Endodermal cell (in vitro differentiated cells): Measurements from ENCODE around the gene SMARCA4. TPM values are rescaled to one million over a fixed set of nuclear protein-coding genes. Genes with fewer than 3 reads are reported as not detected.

Experiments
- DNase-seq: peaks from one replicate; pipeline ENCODE4 v3.0.0-alpha.2; 2017
- H3K27ac ChIP-seq: 2 replicates; pipeline ENCODE4 v1.5.1; 2013; ENCODE audit warnings: mild to moderate bottlenecking, low read depth, low read length, moderate library complexity
- H3K27me3 ChIP-seq: 2 replicates; pipeline ENCODE4 v1.6.1; 2013; ENCODE audit warnings: mild to moderate bottlenecking, low read length, moderate library complexity; ENCODE audit not compliant: insufficient read depth, control insufficient read depth, poor library complexity, severe bottlenecking
- H3K36me3 ChIP-seq: 2 replicates; pipeline ENCODE4 v1.7.0; 2013; ENCODE audit warnings: mild to moderate bottlenecking, low read length, moderate library complexity; ENCODE audit not compliant: control insufficient read depth, insufficient read depth
- H3K4me1 ChIP-seq: one replicate; pipeline ENCODE4 v1.7.0; 2013; ENCODE audit warnings: low read length; ENCODE audit not compliant: control insufficient read depth, insufficient read depth
- H3K4me3 ChIP-seq: 2 replicates; pipeline ENCODE4 v1.5.1; 2013; ENCODE audit warnings: mild to moderate bottlenecking, low read length, moderate library complexity
- H3K9ac ChIP-seq: 2 replicates; pipeline ENCODE4 v1.6.1; 2013; ENCODE audit warnings: mild to moderate bottlenecking, low read length, moderate library complexity; ENCODE audit not compliant: poor library complexity, severe bottlenecking; ENCODE audit errors: extremely low read depth
- H3K9me3 ChIP-seq: 2 replicates; pipeline ENCODE4 v1.6.1; 2013; ENCODE audit warnings: mild to moderate bottlenecking, low read length, moderate library complexity; ENCODE audit not compliant: control insufficient read depth
- H3K27ac Mint-ChIP-seq: 2 replicates; pipeline ENCODE4 v1.8.0; 2020; ENCODE audit warnings: mixed read lengths
- H3K27me3 Mint-ChIP-seq: 2 replicates; pipeline ENCODE4 v1.8.0; 2021; ENCODE audit warnings: mild to moderate bottlenecking, mixed read lengths; ENCODE audit not compliant: insufficient read depth
- H3K36me3 Mint-ChIP-seq: 2 replicates; pipeline ENCODE4 v1.8.0; 2020; ENCODE audit warnings: low read depth, mixed read lengths
- H3K4me1 Mint-ChIP-seq: 2 replicates; pipeline ENCODE4 v1.8.0; 2020; ENCODE audit warnings: mixed read lengths
- H3K4me3 Mint-ChIP-seq: 2 replicates; pipeline ENCODE4 v1.8.0; 2020; ENCODE audit warnings: mild to moderate bottlenecking, moderate library complexity, mixed read lengths
- H3K9me3 Mint-ChIP-seq: 2 replicates; pipeline ENCODE4 v1.8.0; 2020; ENCODE audit warnings: mild to moderate bottlenecking, mixed read lengths
- WGBS, 2 experiments: methylation state at CpG; one replicate each; pipeline versions ENCODE4 v1.1.5 to v1.1.7; 2013; ENCODE audit warnings: missing lambda C conversion rate in 2 of 2, mixed read lengths in 1 of 2; ENCODE audit not compliant: insufficient coverage in 1 of 2, insufficient read length in 1 of 2; 5-methylcytosine and 5-hydroxymethylcytosine counted together
- total RNA-seq, 2 donors: library from RNA; stranded (reverse); fragmentation: NEBNext Ultra II Directional in 1 of 2; extraction: Animal tissue kit (Norgen Biotek cat#: 25700) in 1 of 2; gene quantifications; 2 replicates in 1 of 2; 3 replicates in 1 of 2; pipeline ENCODE4 v1.2.1, GENCODE V29; 2021
- TF ChIP-seq, protein P1 (sequence below): fragments of 200-600 bp; sonication (generic); conservative IDR thresholded peaks from 2 replicates; pipeline ENCODE4 v1.5.0; 2021; ENCODE audit warnings: antibody characterized with exemption, mild to moderate bottlenecking

Gene SMARCA4
- total RNA-seq, 2 donors from 2014 or later: 290 to 292 TPM

DNA sequence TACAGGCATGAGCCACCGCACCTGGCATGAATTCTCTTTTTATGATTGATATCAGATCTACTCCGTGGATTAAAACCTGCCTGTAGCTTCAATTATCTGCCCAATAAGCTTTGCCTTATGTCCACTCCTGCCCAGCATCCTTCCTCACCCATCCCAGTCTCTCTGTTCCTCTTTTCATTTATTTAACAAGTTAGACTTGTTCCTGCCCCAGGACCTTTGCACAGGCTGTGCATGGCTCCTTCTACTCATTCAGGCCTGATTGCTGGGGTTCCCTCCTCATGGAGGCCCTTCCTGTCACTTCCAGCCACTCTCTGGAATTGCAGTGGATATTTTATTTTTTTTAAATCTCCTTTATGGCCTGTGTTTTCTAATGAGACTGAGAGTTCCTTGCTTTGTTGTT, 27.6 kb downstream of the SMARCA4 start:
- Histone ChIP-seq H3K9ac (no peak overlapping the region), H3K27me3 (no peaks in the 10 kb centered on the region), H3K36me3 (peaks cover 86% of the 10 kb centered on the region), H3K27ac (no peak overlapping the region), H3K4me1 (no peaks in the 10 kb centered on the region), H3K4me3 (no peak overlapping the region), H3K9me3 (no peaks in the 10 kb centered on the region)
- DNase-seq: no peak
- no peak overlapping the region for H3K27ac Mint-ChIP-seq
- peaks cover 50% of the 10 kb centered on the region for H3K36me3 Mint-ChIP-seq
- no peaks in the 10 kb centered on the region for H3K9me3 Mint-ChIP-seq
- WGBS, 2 experiments: 100% methylated on average over 2 of the region's 2 CpGs
- no peak overlapping the region for H3K4me3 Mint-ChIP-seq
- H3K4me1 Mint-ChIP-seq: no peaks in the 10 kb centered on the region
- TF ChIP-seq, protein P1, sequence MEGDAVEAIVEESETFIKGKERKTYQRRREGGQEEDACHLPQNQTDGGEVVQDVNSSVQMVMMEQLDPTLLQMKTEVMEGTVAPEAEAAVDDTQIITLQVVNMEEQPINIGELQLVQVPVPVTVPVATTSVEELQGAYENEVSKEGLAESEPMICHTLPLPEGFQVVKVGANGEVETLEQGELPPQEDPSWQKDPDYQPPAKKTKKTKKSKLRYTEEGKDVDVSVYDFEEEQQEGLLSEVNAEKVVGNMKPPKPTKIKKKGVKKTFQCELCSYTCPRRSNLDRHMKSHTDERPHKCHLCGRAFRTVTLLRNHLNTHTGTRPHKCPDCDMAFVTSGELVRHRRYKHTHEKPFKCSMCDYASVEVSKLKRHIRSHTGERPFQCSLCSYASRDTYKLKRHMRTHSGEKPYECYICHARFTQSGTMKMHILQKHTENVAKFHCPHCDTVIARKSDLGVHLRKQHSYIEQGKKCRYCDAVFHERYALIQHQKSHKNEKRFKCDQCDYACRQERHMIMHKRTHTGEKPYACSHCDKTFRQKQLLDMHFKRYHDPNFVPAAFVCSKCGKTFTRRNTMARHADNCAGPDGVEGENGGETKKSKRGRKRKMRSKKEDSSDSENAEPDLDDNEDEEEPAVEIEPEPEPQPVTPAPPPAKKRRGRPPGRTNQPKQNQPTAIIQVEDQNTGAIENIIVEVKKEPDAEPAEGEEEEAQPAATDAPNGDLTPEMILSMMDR: no peak
- no peaks in the 10 kb centered on the region for H3K27me3 Mint-ChIP-seq

DNA sequence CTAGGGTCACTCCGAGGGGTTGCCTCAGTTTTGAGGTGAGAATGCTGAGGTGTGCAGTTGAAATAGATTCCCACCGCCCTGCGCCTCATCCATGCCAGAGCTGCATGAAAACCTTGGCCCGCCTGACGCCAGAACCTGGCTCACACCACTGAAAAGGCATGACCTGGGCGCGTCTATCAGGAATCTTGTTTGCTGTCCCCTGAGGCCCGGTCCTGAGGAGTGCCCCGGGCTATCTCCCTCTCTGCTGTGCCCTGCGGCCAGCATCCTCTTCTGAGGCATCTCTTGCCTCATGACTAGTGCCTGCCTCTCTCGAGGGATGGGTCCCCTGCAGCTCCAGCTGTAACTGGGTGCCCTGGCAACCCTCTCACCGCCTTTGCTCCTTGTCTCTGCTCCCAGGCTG, 28.1 kb downstream of the SMARCA4 start:
- H3K4me3 ChIP-seq: no peak overlapping the region
- peaks cover 86% of the 10 kb centered on the region for H3K36me3 ChIP-seq
- DNase-seq: no peak
- Mint-ChIP-seq H3K27me3 (no peaks in the 10 kb centered on the region), H3K36me3 (peaks cover 52% of the 10 kb centered on the region), H3K4me3 (no peak overlapping the region), H3K9me3 (no peaks in the 10 kb centered on the region), H3K27ac (no peak overlapping the region), H3K4me1 (no peaks in the 10 kb centered on the region)
- WGBS, 2 experiments: 90 to 91% methylated on average over 11 to 12 of the region's 12 CpGs
- TF ChIP-seq, protein P1: no peak
- no peaks in the 10 kb centered on the region for H3K27me3 ChIP-seq
- H3K9ac ChIP-seq: no peak overlapping the region
- no peaks in the 10 kb centered on the region for H3K4me1 ChIP-seq
- H3K9me3 ChIP-seq: no peaks in the 10 kb centered on the region
- H3K27ac ChIP-seq: no peak overlapping the region

DNA sequence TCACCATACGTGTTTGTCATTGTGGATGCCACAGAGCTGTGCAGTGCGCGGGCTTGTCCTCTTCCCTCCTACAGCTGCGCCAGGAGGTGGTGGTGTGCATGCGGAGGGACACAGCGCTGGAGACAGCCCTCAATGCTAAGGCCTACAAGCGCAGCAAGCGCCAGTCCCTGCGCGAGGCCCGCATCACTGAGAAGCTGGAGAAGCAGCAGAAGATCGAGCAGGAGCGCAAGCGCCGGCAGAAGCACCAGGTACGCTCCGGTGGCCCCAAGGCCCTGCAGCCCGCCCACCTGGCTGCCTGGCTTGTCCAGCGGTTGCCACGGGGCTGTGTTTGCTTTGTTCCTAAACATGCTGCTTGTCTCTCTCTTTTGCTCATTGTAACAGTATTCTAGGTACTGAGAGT, 30.2 kb downstream of the SMARCA4 start:
- DNase-seq: no peak
- Mint-ChIP-seq H3K4me3 (no peak overlapping the region), H3K9me3 (no peaks in the 10 kb centered on the region), H3K27ac (no peak overlapping the region), H3K27me3 (no peaks in the 10 kb centered on the region), H3K4me1 (no peaks in the 10 kb centered on the region), H3K36me3 (peaks cover 56% of the 10 kb centered on the region)
- Histone ChIP-seq H3K36me3 (peaks cover 83% of the 10 kb centered on the region), H3K9me3 (no peaks in the 10 kb centered on the region), H3K27me3 (no peaks in the 10 kb centered on the region), H3K9ac (no peak overlapping the region), H3K4me3 (no peak overlapping the region), H3K27ac (no peak overlapping the region), H3K4me1 (no peaks in the 10 kb centered on the region)
- TF ChIP-seq, protein P1: no peak
- WGBS, 2 experiments: 95 to 96% methylated on average over 13 to 20 of the region's 20 CpGs
